HL-60 (cell line): ENCODE measurements around the gene RITA1.

Experiments
- DNase-seq, 2 experiments: peaks; one replicate each; pipeline ENCODE4 v3.0.0-alpha.2; 2010 to 2020; ENCODE audit warnings: low read depth in 1 of 2, low spot score in 1 of 2
- H3K27ac ChIP-seq: fragments of 250-450 bp; sonication (Bioruptor Pico); replicated peaks from 2 replicates; pipeline ENCODE4 v1.5.1; 2020; ENCODE audit warnings: mild to moderate bottlenecking, moderate library complexity
- H3K27me3 ChIP-seq: fragments of 250-450 bp; sonication (Bioruptor Pico); 2 replicates; pipeline ENCODE4 v1.5.1; 2021; ENCODE audit warnings: mild to moderate bottlenecking, moderate library complexity; ENCODE audit not compliant: insufficient read depth, poor library complexity, severe bottlenecking
- H3K4me3 ChIP-seq: replicated peaks from 2 replicates; pipeline ENCODE4 v1.5.1; 2011; ENCODE audit warnings: mild to moderate bottlenecking, control low read depth, low read length; ENCODE audit not compliant: insufficient read depth
- GABPA ChIP-seq: IDR thresholded peaks from 2 replicates; pipeline ENCODE4 v1.6.1; 2012; ENCODE audit warnings: low read depth
- POLR2AphosphoS5 ChIP-seq: IDR thresholded peaks from 2 replicates; pipeline ENCODE4 v1.6.1; 2012; ENCODE audit warnings: low read depth
- SPI1 ChIP-seq: IDR thresholded peaks from 2 replicates; pipeline ENCODE4 v1.6.1; 2012; ENCODE audit warnings: low read depth, mild to moderate bottlenecking, borderline replicate concordance
- TF ChIP-seq, protein P1 (sequence below): IDR thresholded peaks from one replicate; pipeline ENCODE4 v1.5.1; 2011; ENCODE audit warnings: low read length, control low read depth, inconsistent platforms; ENCODE audit not compliant: insufficient read depth
- TF ChIP-seq, protein P2 (sequence below): IDR thresholded peaks from 2 replicates; pipeline ENCODE4 v1.6.1; 2012; ENCODE audit warnings: low read depth; ENCODE audit not compliant: insufficient replicate concordance

The RITA1 gene

DNA sequence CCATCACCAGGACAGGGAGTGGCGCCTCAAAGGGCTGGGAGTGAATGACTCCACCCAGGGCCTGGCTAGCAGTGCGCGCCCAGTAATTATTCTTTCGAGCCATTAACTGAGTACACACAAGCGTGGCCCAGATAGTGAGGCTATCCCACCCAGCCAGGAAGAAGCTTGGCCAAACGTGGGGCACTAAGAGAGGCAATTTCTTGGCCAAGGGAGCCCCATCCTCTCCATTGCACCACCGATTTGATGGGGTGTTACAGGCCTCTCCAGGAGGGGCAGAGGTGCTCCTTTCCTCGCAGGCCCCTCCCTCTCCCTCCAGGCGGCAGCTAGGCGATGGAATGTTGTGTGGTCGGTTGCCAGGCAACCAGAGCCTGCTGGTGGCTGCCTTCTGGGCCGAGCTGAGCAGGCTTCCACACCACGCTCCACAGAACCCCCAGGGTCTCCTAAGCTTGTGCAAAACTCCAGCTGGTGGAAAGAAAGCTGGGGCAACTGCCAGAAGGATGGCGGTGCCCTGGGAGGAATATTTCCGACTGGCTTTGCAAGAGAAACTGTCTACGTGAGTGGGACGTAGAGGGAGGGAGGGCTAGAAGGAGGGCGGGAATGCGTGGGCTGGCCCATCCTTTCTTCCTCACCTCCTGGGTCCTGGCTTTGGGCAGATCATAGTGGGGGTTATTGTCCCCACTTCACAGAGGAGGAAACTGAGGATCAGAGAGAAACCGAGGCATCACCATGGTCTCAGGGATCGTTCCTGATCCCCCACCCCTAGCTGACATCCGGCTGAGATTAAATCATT, 36.0 kb upstream of the RITA1 start, which contains the start of gene CFAP73:
CFAP73 (plus strand) TSS at position 364 of the 790 bp plus-strand sequence; CDS start at position 498, 134 bp downstream.
- no peak within 1 kb of the TSS for H3K27ac ChIP-seq
- TF ChIP-seq, protein P1, sequence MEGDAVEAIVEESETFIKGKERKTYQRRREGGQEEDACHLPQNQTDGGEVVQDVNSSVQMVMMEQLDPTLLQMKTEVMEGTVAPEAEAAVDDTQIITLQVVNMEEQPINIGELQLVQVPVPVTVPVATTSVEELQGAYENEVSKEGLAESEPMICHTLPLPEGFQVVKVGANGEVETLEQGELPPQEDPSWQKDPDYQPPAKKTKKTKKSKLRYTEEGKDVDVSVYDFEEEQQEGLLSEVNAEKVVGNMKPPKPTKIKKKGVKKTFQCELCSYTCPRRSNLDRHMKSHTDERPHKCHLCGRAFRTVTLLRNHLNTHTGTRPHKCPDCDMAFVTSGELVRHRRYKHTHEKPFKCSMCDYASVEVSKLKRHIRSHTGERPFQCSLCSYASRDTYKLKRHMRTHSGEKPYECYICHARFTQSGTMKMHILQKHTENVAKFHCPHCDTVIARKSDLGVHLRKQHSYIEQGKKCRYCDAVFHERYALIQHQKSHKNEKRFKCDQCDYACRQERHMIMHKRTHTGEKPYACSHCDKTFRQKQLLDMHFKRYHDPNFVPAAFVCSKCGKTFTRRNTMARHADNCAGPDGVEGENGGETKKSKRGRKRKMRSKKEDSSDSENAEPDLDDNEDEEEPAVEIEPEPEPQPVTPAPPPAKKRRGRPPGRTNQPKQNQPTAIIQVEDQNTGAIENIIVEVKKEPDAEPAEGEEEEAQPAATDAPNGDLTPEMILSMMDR = no peak
- TF ChIP-seq, protein P2, sequence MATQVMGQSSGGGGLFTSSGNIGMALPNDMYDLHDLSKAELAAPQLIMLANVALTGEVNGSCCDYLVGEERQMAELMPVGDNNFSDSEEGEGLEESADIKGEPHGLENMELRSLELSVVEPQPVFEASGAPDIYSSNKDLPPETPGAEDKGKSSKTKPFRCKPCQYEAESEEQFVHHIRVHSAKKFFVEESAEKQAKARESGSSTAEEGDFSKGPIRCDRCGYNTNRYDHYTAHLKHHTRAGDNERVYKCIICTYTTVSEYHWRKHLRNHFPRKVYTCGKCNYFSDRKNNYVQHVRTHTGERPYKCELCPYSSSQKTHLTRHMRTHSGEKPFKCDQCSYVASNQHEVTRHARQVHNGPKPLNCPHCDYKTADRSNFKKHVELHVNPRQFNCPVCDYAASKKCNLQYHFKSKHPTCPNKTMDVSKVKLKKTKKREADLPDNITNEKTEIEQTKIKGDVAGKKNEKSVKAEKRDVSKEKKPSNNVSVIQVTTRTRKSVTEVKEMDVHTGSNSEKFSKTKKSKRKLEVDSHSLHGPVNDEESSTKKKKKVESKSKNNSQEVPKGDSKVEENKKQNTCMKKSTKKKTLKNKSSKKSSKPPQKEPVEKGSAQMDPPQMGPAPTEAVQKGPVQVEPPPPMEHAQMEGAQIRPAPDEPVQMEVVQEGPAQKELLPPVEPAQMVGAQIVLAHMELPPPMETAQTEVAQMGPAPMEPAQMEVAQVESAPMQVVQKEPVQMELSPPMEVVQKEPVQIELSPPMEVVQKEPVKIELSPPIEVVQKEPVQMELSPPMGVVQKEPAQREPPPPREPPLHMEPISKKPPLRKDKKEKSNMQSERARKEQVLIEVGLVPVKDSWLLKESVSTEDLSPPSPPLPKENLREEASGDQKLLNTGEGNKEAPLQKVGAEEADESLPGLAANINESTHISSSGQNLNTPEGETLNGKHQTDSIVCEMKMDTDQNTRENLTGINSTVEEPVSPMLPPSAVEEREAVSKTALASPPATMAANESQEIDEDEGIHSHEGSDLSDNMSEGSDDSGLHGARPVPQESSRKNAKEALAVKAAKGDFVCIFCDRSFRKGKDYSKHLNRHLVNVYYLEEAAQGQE = no peak
- TF ChIP-seq SPI1 (no peak), GABPA (no peak), POLR2AphosphoS5 (no peak)
- peak in 1 of 2 experiments; percentile 39 for DNase-seq
- no peak within 1 kb of the TSS for H3K4me3 ChIP-seq
- H3K27me3 ChIP-seq = no peaks in the 10 kb centered on the region

DNA sequence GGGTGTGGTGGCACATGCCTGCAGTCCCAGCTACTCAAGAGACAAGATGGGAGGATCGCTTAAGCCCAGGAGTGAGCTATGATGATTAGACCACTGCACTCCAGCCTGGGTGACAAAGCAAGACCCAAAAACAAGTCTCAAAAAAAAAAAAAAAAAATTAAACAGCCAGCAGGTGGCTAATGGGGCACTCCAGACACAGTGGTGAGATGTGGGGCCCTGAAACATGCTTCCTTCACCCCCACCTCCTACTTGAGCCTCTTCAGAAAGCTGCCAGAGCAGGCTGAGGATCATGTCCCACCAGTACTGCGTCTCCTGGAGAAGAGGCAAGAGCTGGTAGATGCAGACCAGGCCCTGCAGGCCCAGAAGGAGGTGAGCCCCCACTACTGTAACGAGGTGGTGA, 33.9 kb upstream of the RITA1 start:
- no peak overlapping the region for H3K4me3 ChIP-seq
- no peak for TF ChIP-seq GABPA
- TF ChIP-seq SPI1 = no peak
- H3K27ac ChIP-seq = no peak overlapping the region
- no peak for DNase-seq
- no peaks in the 10 kb centered on the region for H3K27me3 ChIP-seq

DNA sequence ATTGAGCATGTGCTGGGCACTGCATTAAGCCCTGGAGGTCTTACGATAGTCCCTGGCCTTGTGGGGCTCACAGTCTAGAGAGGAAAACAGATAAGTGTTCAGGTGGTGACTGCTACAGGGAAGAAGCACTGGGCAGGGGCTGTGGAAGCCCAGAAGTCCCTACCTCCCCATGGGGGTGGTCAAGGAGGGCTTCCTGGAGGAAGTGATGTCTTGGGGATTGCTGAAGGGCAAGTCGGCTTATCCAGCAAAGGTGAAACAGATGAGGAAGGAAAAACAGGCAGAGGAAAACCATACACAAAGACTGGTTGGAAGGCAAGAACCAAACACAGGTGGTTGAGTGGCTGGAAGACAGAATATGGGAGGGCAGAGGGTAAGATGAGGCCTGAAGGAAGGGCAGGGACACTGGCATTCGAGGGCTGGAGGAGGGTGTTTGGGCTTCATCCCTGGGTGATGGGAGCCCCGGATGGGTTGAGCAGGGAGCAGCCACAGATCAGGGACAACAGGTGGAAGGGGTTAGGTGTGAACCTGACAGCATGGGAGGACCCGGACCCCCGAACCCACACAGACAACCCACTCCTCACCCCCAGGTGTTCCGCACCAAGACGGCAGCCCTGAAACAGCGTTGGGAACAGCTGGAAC, 33.2 kb upstream of the RITA1 start:
- TF ChIP-seq, protein P2 = no peak
- TF ChIP-seq POLR2AphosphoS5 (no peak), SPI1 (no peak), GABPA (no peak)
- TF ChIP-seq, protein P1 = no peak
- DNase-seq = no peak
- Histone ChIP-seq H3K27ac (peak overlapping the region; percentile 80), H3K4me3 (peak overlapping the region; percentile 49), H3K27me3 (no peaks in the 10 kb centered on the region)
